DND-41 (cell line): ENCODE data around the gene DCC.

ENCODE experiments used
- ATAC-seq: fragments of 200-7000 bp; cut with Tn5 transposase; 3 replicates; pipeline ENCODE4 v1.9.1; 2021; ENCODE audit warnings: low read depth; ENCODE audit not compliant: insufficient read depth
- DNase-seq: peaks from one replicate; pipeline ENCODE4 v3.0.0-alpha.2; 2020
- H2AFZ ChIP-seq: 2 replicates; pipeline ENCODE4 v1.6.0; 2012; ENCODE audit warnings: low read depth, low read length
- H3K27ac ChIP-seq: 2 replicates; pipeline ENCODE4 v1.5.1; 2012; ENCODE audit warnings: low read length, inconsistent platforms
- H3K27me3 ChIP-seq: fragments of 200-600 bp; sonication (generic); 2 replicates; pipeline ENCODE4 v1.6.0; 2012; ENCODE audit warnings: low read length, mild to moderate bottlenecking, inconsistent platforms; ENCODE audit not compliant: insufficient read depth, poor library complexity
- H3K36me3 ChIP-seq: 2 replicates; pipeline ENCODE4 v1.5.1; 2012; ENCODE audit warnings: low read length, inconsistent platforms; ENCODE audit not compliant: insufficient read depth
- H3K4me1 ChIP-seq: 2 replicates; pipeline ENCODE4 v1.5.1; 2012; ENCODE audit warnings: mild to moderate bottlenecking, low read length; ENCODE audit not compliant: insufficient read depth
- H3K4me2 ChIP-seq: 2 replicates; pipeline ENCODE4 v1.6.0; 2012; ENCODE audit warnings: mild to moderate bottlenecking, moderate library complexity, low read length, inconsistent platforms; ENCODE audit not compliant: insufficient read depth
- H3K4me3 ChIP-seq, 2 experiments: fragments of 200-600 bp in 1 of 2; shearing (Covaris generic) in 1 of 2; 2 replicates each; pipeline ENCODE4 v1.5.1; 2012 to 2016; ENCODE audit warnings: inconsistent platforms in 2 of 2, low read length in 2 of 2, mild to moderate bottlenecking in 2 of 2, low read depth in 1 of 2, moderate library complexity in 1 of 2
- H3K79me2 ChIP-seq: 2 replicates; pipeline ENCODE4 v1.6.0; 2012; ENCODE audit warnings: low read length, inconsistent platforms; ENCODE audit not compliant: insufficient read depth
- H3K9ac ChIP-seq: 2 replicates; pipeline ENCODE4 v1.6.0; 2012; ENCODE audit warnings: low read depth, mild to moderate bottlenecking, inconsistent platforms, low read length, moderate library complexity
- H3K9me3 ChIP-seq: 2 replicates; pipeline ENCODE4 v1.5.1; 2012; ENCODE audit warnings: low read length, moderate library complexity, mild to moderate bottlenecking, inconsistent platforms; ENCODE audit not compliant: insufficient read depth, severe bottlenecking
- H4K20me1 ChIP-seq: 2 replicates; pipeline ENCODE4 v1.6.0; 2012; ENCODE audit warnings: low read length; ENCODE audit not compliant: insufficient read depth
- CTCF ChIP-seq: IDR thresholded peaks from 2 replicates; pipeline ENCODE4 v1.5.1; 2012; ENCODE audit warnings: borderline replicate concordance, low read length, moderate library complexity, mild to moderate bottlenecking; ENCODE audit not compliant: poor library complexity, severe bottlenecking; ENCODE audit errors: extremely low read depth
- EZH2 ChIP-seq: IDR thresholded peaks from 3 replicates; pipeline ENCODE4 v1.6.1; 2012; ENCODE audit warnings: borderline replicate concordance, low read depth, mild to moderate bottlenecking, moderate library complexity, low read length, inconsistent platforms; ENCODE audit not compliant: severe bottlenecking

Gene DCC

GRCh38 chr18:52738946-52739345 is 398.9 kb downstream of the DCC start:
- no peaks in the 10 kb centered on the region for H3K79me2 ChIP-seq
- TF ChIP-seq CTCF (no peak), EZH2 (no peak)
- no peaks in the 10 kb centered on the region for H3K36me3 ChIP-seq
- ATAC-seq = no peak
- no peak overlapping the region for H3K27ac ChIP-seq
- no peaks in the 10 kb centered on the region for H3K27me3 ChIP-seq
- H3K4me1 ChIP-seq = no peaks in the 10 kb centered on the region
- H3K9me3 ChIP-seq = no peaks in the 10 kb centered on the region
- H4K20me1 ChIP-seq = no peaks in the 10 kb centered on the region
- H2AFZ ChIP-seq = no peak overlapping the region
- DNase-seq = no peak
- no peak overlapping the region for H3K4me2 ChIP-seq
- no peak overlapping the region for H3K4me3 ChIP-seq
- no peak overlapping the region for H3K9ac ChIP-seq

- no peaks in the 10 kb centered on the region for H3K27me3 ChIP-seq
- DNase-seq (no peak), ATAC-seq (no peak)
- no peak overlapping the region for H3K27ac ChIP-seq
- H3K36me3 ChIP-seq = no peaks in the 10 kb centered on the region
- no peaks in the 10 kb centered on the region for H3K9me3 ChIP-seq
- H3K9ac ChIP-seq = no peak overlapping the region
- H3K79me2 ChIP-seq = no peaks in the 10 kb centered on the region
- H3K4me3 ChIP-seq = no peak overlapping the region
- no peaks in the 10 kb centered on the region for H3K4me1 ChIP-seq
- TF ChIP-seq EZH2 (no peak), CTCF (no peak)
- no peak overlapping the region for H2AFZ ChIP-seq
- no peaks in the 10 kb centered on the region for H4K20me1 ChIP-seq
- no peak overlapping the region for H3K4me2 ChIP-seq
Measured at GRCh38 chr18:52746986-52747385, 407.0 kb downstream of the DCC start.

GRCh38 chr18:52747869-52748268 is 407.9 kb downstream of the DCC start:
- H3K4me1 ChIP-seq = no peaks in the 10 kb centered on the region
- no peak overlapping the region for H3K4me3 ChIP-seq
- no peak overlapping the region for H3K27ac ChIP-seq
- no peaks in the 10 kb centered on the region for H3K27me3 ChIP-seq
- no peaks in the 10 kb centered on the region for H3K9me3 ChIP-seq
- no peak for DNase-seq
- H4K20me1 ChIP-seq = no peaks in the 10 kb centered on the region
- H3K79me2 ChIP-seq = no peaks in the 10 kb centered on the region
- H2AFZ ChIP-seq = no peak overlapping the region
- H3K4me2 ChIP-seq = no peak overlapping the region
- H3K9ac ChIP-seq = no peak overlapping the region
- no peaks in the 10 kb centered on the region for H3K36me3 ChIP-seq
- TF ChIP-seq EZH2 (no peak), CTCF (no peak)
- ATAC-seq = no peak

GRCh38 chr18:52748343-52748742 is 408.3 kb downstream of the DCC start:
- Histone ChIP-seq H3K4me1 (no peaks in the 10 kb centered on the region), H3K4me2 (no peak overlapping the region), H3K36me3 (no peaks in the 10 kb centered on the region), H3K27ac (no peak overlapping the region), H4K20me1 (no peaks in the 10 kb centered on the region), H3K9ac (no peak overlapping the region), H3K4me3 (no peak overlapping the region), H2AFZ (no peak overlapping the region), H3K79me2 (no peaks in the 10 kb centered on the region), H3K27me3 (no peaks in the 10 kb centered on the region), H3K9me3 (no peaks in the 10 kb centered on the region)
- ATAC-seq (no peak), DNase-seq (no peak)
- no peak for TF ChIP-seq CTCF
- no peak for TF ChIP-seq EZH2
